GM12878 (cell line): ENCODE measurements around the gene SCEL.

Source experiments
- CHD2 ChIP-seq: IDR thresholded peaks from 2 replicates; pipeline ENCODE4 v1.6.1; 2011; ENCODE audit warnings: low read depth, low read length, improper control_type of control experiment, borderline replicate concordance
- CTCF ChIP-seq, 3 experiments: IDR thresholded peaks in 2 of 3; conservative IDR thresholded peaks in 1 of 3; 2 replicates each; pipeline ENCODE4 v1.5.1; 2011; ENCODE audit warnings: low read depth in 3 of 3, low read length in 3 of 3, mild to moderate bottlenecking in 3 of 3, control low read depth in 2 of 3, moderate library complexity in 2 of 3, inconsistent platforms in 1 of 3, mixed read lengths in 1 of 3; ENCODE audit not compliant: control insufficient read depth in 2 of 3, insufficient read depth in 1 of 3; ENCODE audit errors: extremely low read depth in 1 of 3
- E2F4 ChIP-seq: IDR thresholded peaks from 2 replicates; pipeline ENCODE4 v1.6.1; 2012; ENCODE audit warnings: low read depth, low read length, improper control_type of control experiment
- EP300 ChIP-seq, 2 experiments: fragments of 150-350 bp in 1 of 2; IDR thresholded peaks; 2 replicates each; pipeline ENCODE4 v1.6.1; 2011 to 2012; ENCODE audit warnings: low read depth in 2 of 2, low read length in 2 of 2, borderline replicate concordance in 1 of 2, improper control_type of control experiment in 1 of 2, inconsistent platforms in 1 of 2; ENCODE audit not compliant: control insufficient read depth in 1 of 2
- EZH2 ChIP-seq: IDR thresholded peaks from 2 replicates; pipeline ENCODE4 v1.6.1; 2012; ENCODE audit warnings: low read depth, mild to moderate bottlenecking, control low read depth, inconsistent platforms, low read length, borderline replicate concordance; ENCODE audit not compliant: control insufficient read depth
- FOXK2 ChIP-seq: fragments of 450-650 bp; IDR thresholded peaks from 2 replicates; pipeline ENCODE4 v1.6.1; 2017; ENCODE audit warnings: mild to moderate bottlenecking, moderate library complexity
- MXI1 ChIP-seq: fragments of 150-350 bp; IDR thresholded peaks from 2 replicates; pipeline ENCODE4 v1.6.1; 2011; ENCODE audit warnings: low read depth, mild to moderate bottlenecking, inconsistent platforms, low read length, improper control_type of control experiment
- PML ChIP-seq: IDR thresholded peaks from 2 replicates; pipeline ENCODE4 v1.6.1; 2012; ENCODE audit warnings: low read length, inconsistent platforms
- POLR2A ChIP-seq: IDR thresholded peaks from 2 replicates; pipeline ENCODE4 v1.6.1; 2011; ENCODE audit warnings: low read depth, mild to moderate bottlenecking, low read length
- SREBF1 ChIP-seq: IDR thresholded peaks from 2 replicates; pipeline ENCODE4 v1.6.1; 2012; ENCODE audit warnings: mild to moderate bottlenecking, low read length
- ZNF274 ChIP-seq: IDR thresholded peaks from one replicate; pipeline ENCODE4 v1.8.0; 2011; ENCODE audit not compliant: insufficient read length, insufficient read depth

- no peak for TF ChIP-seq CTCF (IDR thresholded peaks at IDR 0.05 in 2 of 3, conservative IDR thresholded peaks at IDR 0.05 in 1 of 3; ENCODE audit: control insufficient read depth in 2 of 3, extremely low read depth in 1 of 3, insufficient read depth in 1 of 3, low read depth in 3 of 3, low read length in 3 of 3)
- no peak for TF ChIP-seq FOXK2
- no peak for TF ChIP-seq EZH2
- TF ChIP-seq PML = no peak
- TF ChIP-seq EP300 (IDR thresholded peaks at IDR 0.05; ENCODE audit: borderline replicate concordance in 1 of 2, control insufficient read depth in 1 of 2, low read depth in 2 of 2, low read length in 2 of 2) = no peak
- TF ChIP-seq MXI1 = no peak
- TF ChIP-seq POLR2A = no peak
- TF ChIP-seq SREBF1 = no peak
- TF ChIP-seq CHD2 = no peak
- no peak for TF ChIP-seq E2F4
- TF ChIP-seq ZNF274 = no peak
These were observed 25.4 kb upstream of the SCEL start for GRCh38 chr13:77510156-77510555.
